ENCODE data around the gene ZNF761. TPM values are rescaled to one million over a fixed set of nuclear protein-coding genes. Genes with fewer than 3 reads are reported as not detected.

The ZNF761 gene
- polyA plus RNA-seq, 1 donor from 2014 or later: 10.3 TPM

Other genes with a start within 250 kb of the ZNF761 start
- 8.2 TPM for gene ZNF665, start 238.6 kb upstream of the ZNF761 start, polyA plus RNA-seq
- 8.7 TPM for gene ZNF677, start 177.1 kb upstream of the ZNF761 start, polyA plus RNA-seq
- gene VN1R2, start 173.7 kb upstream of the ZNF761 start, polyA plus RNA-seq: not detected
- gene VN1R4, start 164.3 kb upstream of the ZNF761 start, polyA plus RNA-seq: not detected
- gene ZNF845, start 98.2 kb upstream of the ZNF761 start, polyA plus RNA-seq: 11.6 TPM
- 12.4 TPM for gene ZNF525, start 66.3 kb upstream of the ZNF761 start, polyA plus RNA-seq
- 11.0 TPM for gene ZNF765, start 36.8 kb upstream of the ZNF761 start, polyA plus RNA-seq
- gene ZNF813, start 35.7 kb downstream of the ZNF761 start, polyA plus RNA-seq: 7.2 TPM
- gene ZNF331, start 106.2 kb downstream of the ZNF761 start, polyA plus RNA-seq: 27.1 TPM
- gene DPRX, start 200.0 kb downstream of the ZNF761 start, polyA plus RNA-seq: not detected

Data from IgD-negative memory B cell (primary cell).